Lower leg skin (tissue), 3 donors: ENCODE data around the gene PDS5A.

Experiments used
- CTCF ChIP-seq, 3 donors: fragments of 450-650 bp; IDR thresholded peaks; one replicate each; pipeline ENCODE4 v1.5.1; 2016; ENCODE audit warnings: antibody characterized with exemption in 3 of 3, mild to moderate bottlenecking in 3 of 3, moderate library complexity in 2 of 3
- POLR2A ChIP-seq, 2 donors: fragments of 450-650 bp; IDR thresholded peaks; one replicate each; pipeline ENCODE4 v1.6.1; 2016 to 2017; ENCODE audit warnings: antibody characterized with exemption in 2 of 2, mild to moderate bottlenecking in 1 of 2, moderate library complexity in 1 of 2

GRCh38 chr4:39978904-39979303 lies 1.2 kb upstream of the PDS5A start:
- TF ChIP-seq POLR2A (IDR thresholded peaks at IDR 0.05) = no peak
- no peak for TF ChIP-seq CTCF (IDR thresholded peaks at IDR 0.05)
